Measurements from ENCODE around the gene GDAP1L1.
"Not testable (repeated sequence)": the region's sequence is repeated elsewhere in the genome, so short reads cannot be mapped to it uniquely, and the experiment has no call there.

Gene GDAP1L1

DNA sequence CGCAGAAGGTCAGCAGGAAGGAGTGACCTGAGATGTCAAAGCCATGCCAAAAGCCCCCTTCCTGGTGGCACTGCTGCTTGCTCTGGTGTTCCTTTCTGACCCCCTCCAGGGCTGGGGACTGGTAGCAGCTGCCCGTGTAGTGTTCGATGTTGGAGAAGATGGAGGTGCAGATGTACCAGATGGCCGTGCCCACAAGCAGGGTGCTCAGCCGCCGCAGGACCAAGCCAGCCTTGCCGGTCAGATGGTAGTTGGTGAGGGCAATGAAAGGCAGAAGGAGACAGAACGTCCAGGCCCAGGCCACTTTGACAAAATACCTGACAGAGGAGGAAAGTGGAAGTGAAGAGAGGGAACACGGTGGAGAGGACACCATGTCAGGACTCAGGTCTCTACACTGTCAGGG lies 59.8 kb downstream of the GDAP1L1 start:
- no peak for DNase-seq

GRCh38 chr20:44309763-44310663 lies 62.9 kb downstream of the GDAP1L1 start:
- DNase-seq, result no peak

DNA sequence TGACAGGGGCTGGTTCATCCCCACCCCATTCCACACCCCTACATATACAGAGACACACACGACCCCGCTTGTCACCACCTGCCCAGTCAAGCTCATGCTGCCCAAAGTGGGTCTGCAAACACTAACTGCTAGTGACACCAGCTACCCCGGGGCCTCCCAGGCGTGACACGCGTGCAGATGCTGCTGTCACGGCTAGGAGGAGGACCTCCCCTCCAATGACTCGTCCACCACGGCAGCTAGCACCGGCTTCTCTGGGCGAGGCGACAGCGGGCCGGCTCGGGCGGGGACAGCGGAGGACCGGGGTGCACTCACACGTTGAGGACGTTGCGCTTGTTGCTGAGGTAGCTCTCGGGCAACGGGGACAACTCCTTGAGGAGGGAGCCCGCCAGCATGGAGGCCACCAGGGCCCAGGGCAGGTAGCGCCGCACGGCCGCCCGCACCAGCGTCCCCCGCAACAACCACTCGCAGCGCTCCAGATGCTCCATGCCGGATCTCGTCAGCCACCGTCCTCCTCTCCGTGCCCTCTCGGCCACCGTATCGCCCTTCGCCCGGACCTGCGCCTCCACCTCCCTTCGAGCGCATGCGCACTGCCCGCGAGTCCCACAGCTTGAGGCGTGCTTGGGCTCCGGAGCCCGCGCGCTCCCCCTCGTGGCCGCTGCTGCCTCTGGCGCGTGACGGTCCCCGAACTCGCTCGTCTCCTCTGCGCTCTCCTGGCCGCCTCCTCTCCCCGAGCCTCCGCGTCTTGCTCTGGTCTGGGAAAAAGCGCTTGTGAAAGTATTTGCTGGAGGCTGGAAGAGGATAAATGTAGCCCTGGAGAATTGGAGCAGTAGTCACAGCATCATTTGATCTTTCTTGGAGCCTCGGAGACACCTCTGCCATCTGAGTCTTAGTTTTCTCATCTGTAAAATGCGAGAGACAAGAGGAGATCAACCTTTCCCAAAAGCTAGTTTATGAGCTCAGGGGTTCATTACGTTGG lies 63.8 kb downstream of the GDAP1L1 start, which contains the start of gene FITM2:
FITM2 (minus strand) TSS at position 539 of the 976 bp plus-strand sequence; CDS start at position 485, 54 bp downstream.
- DNase-seq, result peak; percentile 99

GRCh38 chr20:44314870-44315269 lies 67.8 kb downstream of the GDAP1L1 start:
- no peak for DNase-seq

DNA sequence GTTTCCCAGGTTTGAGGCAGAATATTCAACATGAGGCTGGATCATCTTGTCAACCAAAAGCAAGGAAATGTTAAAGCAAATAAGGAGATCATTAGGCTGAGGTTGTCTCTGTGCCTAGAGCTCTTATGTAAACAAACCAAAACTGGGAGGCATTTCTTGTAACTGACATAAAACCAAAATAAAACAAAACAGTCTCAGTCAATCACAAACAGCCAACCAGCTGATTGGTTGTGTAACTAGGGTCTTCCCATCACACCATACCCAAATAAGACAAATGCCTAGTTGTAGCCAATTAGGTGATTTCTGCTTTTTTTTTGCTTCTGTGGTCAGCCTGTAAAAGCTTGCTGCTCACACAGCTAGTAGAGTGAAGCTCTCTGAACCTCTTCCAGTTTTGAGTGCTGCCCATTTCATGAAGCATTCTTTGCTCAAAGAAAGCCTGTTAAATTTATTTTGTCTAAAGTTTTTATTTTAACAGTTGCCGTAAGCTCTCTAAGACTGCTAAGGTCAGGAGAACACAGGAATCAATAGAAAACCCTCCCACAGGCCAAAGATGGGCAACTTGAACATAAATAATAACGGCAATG lies 72.8 kb downstream of the GDAP1L1 start:
- DNase-seq, result no peak

DNA sequence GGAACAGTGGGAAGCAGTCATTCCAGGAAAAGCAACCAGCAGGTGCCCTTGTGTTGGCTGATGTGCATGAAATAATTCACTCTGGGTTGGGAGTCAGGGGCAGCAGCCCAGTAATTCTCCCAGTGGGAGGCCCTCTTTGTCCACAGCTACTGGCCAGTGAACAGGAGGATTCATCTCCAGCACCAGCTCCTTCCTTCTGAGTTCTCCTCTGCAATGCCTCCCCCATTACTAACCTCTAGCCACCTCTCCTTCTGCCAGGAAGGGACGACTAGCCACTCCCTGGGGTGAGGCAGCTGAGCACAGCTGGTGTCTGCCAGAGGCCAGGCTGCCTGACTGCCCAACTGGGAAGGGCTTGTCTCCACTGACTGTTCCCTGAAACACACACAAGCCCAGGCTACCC lies 77.2 kb downstream of the GDAP1L1 start:
- no peak for DNase-seq

GRCh38 chr20:44326391-44327159 lies 79.5 kb downstream of the GDAP1L1 start:
- no peak for DNase-seq

- DNase-seq, result not testable (repeated sequence)
These were observed 80.6 kb downstream of the GDAP1L1 start for GRCh38 chr20:44327748-44328147.

DNA sequence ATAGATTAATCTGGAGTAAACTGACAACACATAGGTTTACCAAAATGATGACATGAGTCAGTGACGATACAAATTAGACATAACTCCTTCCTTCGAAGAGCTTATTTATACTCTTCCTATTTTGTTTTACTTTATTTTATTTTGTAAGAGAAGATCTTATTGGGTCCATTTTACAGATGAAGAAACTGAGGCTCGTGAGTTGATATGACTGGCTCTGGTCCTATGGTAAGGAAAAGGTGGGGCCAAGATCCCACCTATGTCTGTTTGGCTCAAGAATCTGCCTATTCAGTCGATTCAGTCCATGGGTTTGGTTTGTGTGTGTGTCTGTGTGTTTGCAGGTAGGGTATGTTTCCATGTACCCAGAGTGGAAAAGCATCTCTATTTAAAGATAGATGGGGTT lies 81.3 kb downstream of the GDAP1L1 start:
- no peak for DNase-seq

All from stimulated activated CD4-positive, alpha-beta T cell treated with anti-CD3 and anti-CD28 coated beads, Interleukin-1b, Interleukin-23, amount 100 ng/mL, for 48 hours (primary cell).